Psoas muscle (tissue), 8 donors: ENCODE results near the gene DZIP1L. TPM values are rescaled to one million over a fixed set of nuclear protein-coding genes. Genes with fewer than 3 reads are reported as not detected.

ENCODE experiments used
- ATAC-seq, 4 donors: fragments of 200-7000 bp; cut with Tn5 transposase; one replicate each; pipeline ENCODE4 v1.9.1; 2020; ENCODE audit warnings: moderate library complexity in 3 of 4, mild to moderate bottlenecking in 2 of 4
- DNase-seq, 2 donors: peaks; one replicate each; pipeline ENCODE4 v3.0.0-alpha.2; 2020
- H3K27ac ChIP-seq: fragments of 200-600 bp; one replicate; pipeline ENCODE4 v1.8.0; 2022
- H3K27me3 ChIP-seq, 3 donors: fragments of 200-600 bp in 1 of 3; one replicate each; pipeline versions ENCODE4 v1.6.1 to v1.8.0; 2013 to 2022; ENCODE audit warnings: low read length in 2 of 3, mild to moderate bottlenecking in 2 of 3, moderate library complexity in 1 of 3; ENCODE audit not compliant: insufficient read depth in 3 of 3
- H3K36me3 ChIP-seq, 2 donors: fragments of 200-600 bp in 1 of 2; one replicate each; pipeline versions ENCODE4 v1.6.1 to v1.8.0; 2013 to 2022; ENCODE audit warnings: low read depth in 1 of 2, mild to moderate bottlenecking in 1 of 2, moderate library complexity in 1 of 2; ENCODE audit not compliant: insufficient read depth in 1 of 2
- H3K4me1 ChIP-seq: fragments of 200-600 bp; one replicate; pipeline ENCODE4 v1.8.0; 2022
- H3K4me3 ChIP-seq: fragments of 200-600 bp; one replicate; pipeline ENCODE4 v1.8.0; 2022; ENCODE audit warnings: mild to moderate bottlenecking
- H3K9me3 ChIP-seq: fragments of 200-600 bp; one replicate; pipeline ENCODE4 v1.8.0; 2022
- CTCF ChIP-seq: fragments of 200-600 bp; IDR thresholded peaks from one replicate; pipeline ENCODE4 v1.8.0; 2022; ENCODE audit warnings: antibody characterized with exemption
- WGBS, 3 donors: extraction: QIAGEN DNeasy Blood & Tissue Kit; methylation state at CpG; one replicate each; pipeline versions ENCODE4 v1.1.6 to v1.1.7; 2013; 5-methylcytosine and 5-hydroxymethylcytosine counted together
- intact Hi-C, 2 donors: fragments of 100-400 bp; cut with DNase I; formaldehyde crosslinking; loops; one replicate each; pipeline versions ENCODE4 v1.11.0 to v1.14.2; 2022
- polyA plus RNA-seq, 3 donors: library from polyadenylated mRNA; stranded (reverse); fragments of 200-250 nt; gene quantifications; one replicate each; pipeline ENCODE4 v1.2.3, GENCODE V29; 2013
- total RNA-seq, 4 donors: library from RNA; stranded (reverse); fragmentation: NEBNext Ultra II Directional in 2 of 4; extraction: Animal tissue kit (Norgen Biotek cat#: 25700) in 2 of 4; gene quantifications; one replicate each; pipeline versions ENCODE4 v1.2.1 to v1.2.4, GENCODE V29; 2021 to 2023
- donor health status: healthy with polysubstance abuse.
- donor health status: DM: no; HTN: no; CAD: no; lungs with moderate emphysema.
- donor health status: Bipolar disorder and iron deficiency.
- donor health status: healthy.
- donor health status: DM: yes; HTN: yes; CAD: no.
- donor health status: DM: no; HTN: no; CAD: no.
- donor health status: DM: no; HTN: no; CAD: no.
- donor health status: DM: yes; HTN: yes; CAD: no.

The DZIP1L gene
- total and polyA plus RNA-seq, 7 donors, result 0.22 to 3.0 (median 1.0) TPM

- H3K27ac ChIP-seq, result no peak overlapping the region
- no peak overlapping the region for H3K4me3 ChIP-seq
- intact Hi-C loops, result no loop called here
- DNase-seq, result no peak
- no peaks in the 10 kb centered on the region for H3K36me3 ChIP-seq
- no peaks in the 10 kb centered on the region for H3K4me1 ChIP-seq
- H3K9me3 ChIP-seq, result no peaks in the 10 kb centered on the region
- TF ChIP-seq CTCF, result no peak
- ATAC-seq, result no peak
- 75 to 82% (median 77%) methylated on average over 4 of the region's 4 CpGs for WGBS, 3 donors
- no peaks in the 10 kb centered on the region for H3K27me3 ChIP-seq
These were observed 102.9 kb downstream of the DZIP1L start for GRCh38 chr3:138012526-138012925.

Other genes with a start within 250 kb of the DZIP1L start
- gene CLDN18, start 105.4 kb downstream of the DZIP1L start, total RNA-seq, result not detected
- gene CLDN18, start 105.4 kb downstream of the DZIP1L start, polyA plus RNA-seq, result under 1 TPM in 1 of 3 donors, not detected in 2; 0.03 TPM
- not detected for gene A4GNT, start 16.8 kb upstream of the DZIP1L start, total RNA-seq
- gene A4GNT, start 16.8 kb upstream of the DZIP1L start, polyA plus RNA-seq, result not detected
- 1 to 10 TPM; 4.3 to 8.1 (median 5.9) TPM for gene DBR1, start 59.3 kb upstream of the DZIP1L start, total RNA-seq
- 10 to 100 TPM in 1 of 3 donors, 1 to 10 TPM in 2; 5.6 to 13.6 (median 9.6) TPM for gene DBR1, start 59.3 kb upstream of the DZIP1L start, polyA plus RNA-seq
- gene ARMC8, start 71.7 kb upstream of the DZIP1L start, total RNA-seq, result 10 to 100 TPM; 40.1 to 92.1 (median 60.3) TPM
- gene ARMC8, start 71.7 kb upstream of the DZIP1L start, polyA plus RNA-seq, result 10 to 100 TPM; 25.4 to 38.7 (median 27.5) TPM
- 1 to 10 TPM; 1.4 to 3.1 (median 1.7) TPM for gene NME9, start 214.2 kb upstream of the DZIP1L start, total RNA-seq
- gene NME9, start 214.2 kb upstream of the DZIP1L start, polyA plus RNA-seq, result under 1 TPM; 0.04 to 0.80 (median 0.68) TPM
- 100 to 1,000 TPM; 107 to 166 (median 123) TPM for gene MRAS, start 233.0 kb upstream of the DZIP1L start, total RNA-seq
- gene MRAS, start 233.0 kb upstream of the DZIP1L start, polyA plus RNA-seq, result 10 to 100 TPM; 43.8 to 88.9 (median 62.7) TPM